GM18868 (cell line): Measurements from ENCODE around the gene MAP2K6.

Experiments
- ATAC-seq: cut with Tn5 transposase; IDR thresholded peaks from one replicate; pipeline ENCODE4 v1.9.1; 2021; ENCODE audit warnings: mild to moderate bottlenecking, moderate library complexity; ENCODE audit not compliant: unreplicated experiment

MAP2K6 gene

GRCh38 chr17:69425978-69426377 lies 11.5 kb downstream of the MAP2K6 start:
- no peak for ATAC-seq

DNA sequence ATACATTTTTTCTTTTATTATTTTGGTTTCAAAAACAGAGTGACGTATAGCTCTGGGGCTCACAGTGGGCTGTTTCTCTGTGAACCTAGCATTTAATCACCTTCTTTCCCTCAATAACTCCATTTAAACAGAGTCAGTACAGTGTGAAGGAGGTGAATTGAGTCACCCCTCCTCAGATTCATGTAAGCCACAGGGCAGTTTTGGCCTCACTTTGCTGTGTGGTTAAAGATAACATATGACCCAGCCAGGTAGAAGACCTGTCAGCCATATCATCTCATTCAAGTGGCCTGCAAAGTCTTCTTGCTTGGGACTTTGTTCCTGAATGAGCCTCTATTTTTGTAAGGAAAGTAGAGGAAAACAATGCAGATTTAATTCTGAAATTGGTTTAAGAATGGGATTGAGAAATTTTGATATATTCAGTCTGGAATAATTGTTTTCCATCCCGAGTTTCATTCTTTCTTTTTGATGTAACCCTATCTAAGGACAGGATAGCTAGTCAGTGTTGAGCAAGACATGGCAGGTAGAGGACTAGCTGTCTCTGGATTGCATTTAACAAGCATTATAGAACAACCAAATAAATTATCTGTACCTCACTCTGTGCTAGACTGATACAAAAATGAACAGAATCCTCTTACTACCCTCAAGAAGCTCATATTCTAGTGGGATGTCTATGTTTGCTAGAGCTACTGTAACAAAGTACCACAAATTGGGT lies 13.1 kb downstream of the MAP2K6 start:
- ATAC-seq = peak; percentile 43

DNA sequence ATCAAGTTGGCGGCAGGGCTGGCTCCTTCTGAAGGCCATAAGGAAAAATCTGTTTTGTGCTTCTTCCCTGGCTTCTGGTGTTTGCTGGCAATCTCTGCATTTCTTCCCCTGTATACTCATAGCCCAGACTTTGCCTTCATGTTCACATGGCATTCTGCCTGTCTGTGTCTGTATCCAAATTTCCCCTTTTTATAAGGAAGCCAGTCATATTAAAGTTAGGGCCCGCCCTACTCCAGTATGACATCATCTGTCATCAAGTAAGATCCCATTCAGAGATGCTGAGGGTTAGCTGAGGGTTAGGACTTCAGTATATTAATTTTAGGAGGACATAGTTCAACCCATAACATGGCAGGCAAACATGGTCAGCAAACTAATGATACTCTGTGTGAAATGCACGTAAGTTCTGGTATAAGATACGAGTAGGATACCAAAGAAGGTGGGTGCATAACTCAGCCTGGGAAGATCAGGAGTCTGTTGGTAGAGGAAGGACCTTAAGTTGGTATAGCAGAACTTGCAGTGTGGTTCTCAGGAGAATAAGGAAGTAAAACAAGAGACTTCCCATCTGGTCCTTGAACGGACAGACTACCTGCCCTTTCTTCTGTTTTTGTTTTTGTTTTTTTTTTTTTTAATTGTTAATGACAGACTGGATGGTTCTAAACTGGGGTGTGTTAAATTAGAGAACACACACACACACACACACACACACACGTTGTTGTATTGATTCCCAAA lies 13.9 kb downstream of the MAP2K6 start:
- no peak for ATAC-seq

- ATAC-seq = peak; percentile 51
Observed at GRCh38 chr17:69430488-69430887, 16.0 kb downstream of the MAP2K6 start.

DNA sequence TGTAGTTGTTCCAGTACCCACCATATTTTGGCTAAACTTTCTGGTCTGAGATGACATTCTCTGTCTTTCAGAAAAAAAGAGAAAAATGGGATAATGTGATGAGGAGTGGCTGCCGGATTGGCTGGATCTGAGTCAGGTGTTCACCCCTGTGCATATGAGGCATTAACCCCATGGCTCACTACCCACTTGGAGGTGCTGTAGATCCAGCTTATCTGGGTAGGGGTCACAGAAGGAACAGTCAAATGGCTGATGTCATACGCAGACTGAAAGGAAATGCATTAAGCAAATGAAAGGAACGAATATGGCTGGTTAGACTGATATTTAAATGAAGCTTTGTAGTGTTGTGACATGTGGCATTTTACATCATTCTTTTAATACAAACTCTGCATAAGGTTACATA lies 17.3 kb downstream of the MAP2K6 start:
- no peak for ATAC-seq

- no peak for ATAC-seq
Observed at GRCh38 chr17:69433093-69433492, 18.6 kb downstream of the MAP2K6 start.

GRCh38 chr17:69434164-69434579 lies 19.7 kb downstream of the MAP2K6 start:
- ATAC-seq = no peak

- no peak for ATAC-seq
Observed at GRCh38 chr17:69435971-69436696, 21.6 kb downstream of the MAP2K6 start.

- no peak for ATAC-seq
Observed at GRCh38 chr17:69437475-69437874, 23.0 kb downstream of the MAP2K6 start.

DNA sequence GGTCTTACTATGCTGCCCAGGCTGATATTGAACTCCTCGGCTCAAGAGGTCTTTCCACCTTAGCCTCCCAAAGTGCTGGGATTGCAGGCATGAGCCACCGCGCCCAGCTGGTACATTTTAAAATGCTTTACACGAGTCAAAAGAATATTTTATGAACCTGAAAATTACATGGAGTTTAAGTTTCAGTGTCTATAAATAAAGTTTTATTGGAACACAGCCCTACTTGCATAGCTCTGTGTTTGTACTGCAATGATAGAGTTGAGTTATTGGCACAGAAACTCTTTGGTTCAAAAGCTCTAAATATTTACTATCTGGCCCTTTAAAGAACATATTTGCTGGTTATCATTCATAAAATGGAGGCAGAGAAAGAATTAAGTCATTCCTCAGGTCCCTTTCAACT lies 24.3 kb downstream of the MAP2K6 start:
- ATAC-seq = no peak

- no peak for ATAC-seq
Observed at GRCh38 chr17:69441179-69441578, 26.7 kb downstream of the MAP2K6 start.

DNA sequence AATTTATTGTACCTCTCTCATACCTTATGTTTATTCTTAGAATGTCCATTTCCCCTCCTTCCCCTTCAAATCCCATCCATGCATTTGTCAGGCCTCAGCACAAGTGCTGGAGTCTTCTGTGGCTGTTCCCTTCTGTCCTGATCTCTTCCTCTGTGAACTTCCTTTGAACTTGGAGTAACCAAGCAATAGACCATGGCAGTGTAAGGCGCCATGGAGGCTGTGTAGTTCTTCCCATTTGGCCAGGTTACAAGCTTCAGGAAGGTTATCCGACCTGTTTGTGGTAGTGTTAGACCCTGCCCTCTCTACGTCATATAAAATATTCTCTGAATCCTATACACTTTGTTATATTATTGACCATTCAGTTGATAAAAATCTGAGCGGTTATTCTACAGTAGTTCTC lies 28.6 kb downstream of the MAP2K6 start:
- ATAC-seq = no peak

DNA sequence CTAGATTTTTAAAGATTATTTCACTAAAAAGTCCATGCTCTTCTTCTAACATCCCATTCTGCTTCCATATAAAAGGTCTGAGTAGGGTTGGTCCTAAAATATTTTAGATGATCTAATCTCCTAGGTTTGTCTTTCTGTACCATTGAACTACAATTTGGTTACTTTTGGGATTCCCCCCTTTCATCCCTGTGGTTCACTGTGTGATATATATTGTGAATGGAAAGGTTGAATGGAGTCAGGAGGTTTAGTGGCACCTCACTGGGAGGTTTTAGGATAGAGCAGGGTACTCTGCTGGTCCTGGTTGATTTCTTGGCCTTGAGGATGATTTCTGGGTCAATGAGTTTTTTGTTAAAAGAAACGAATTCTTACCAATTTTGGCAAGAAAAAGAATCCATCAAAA lies 29.5 kb downstream of the MAP2K6 start:
- no peak for ATAC-seq

GRCh38 chr17:69445132-69445531 lies 30.6 kb downstream of the MAP2K6 start:
- ATAC-seq = no peak

DNA sequence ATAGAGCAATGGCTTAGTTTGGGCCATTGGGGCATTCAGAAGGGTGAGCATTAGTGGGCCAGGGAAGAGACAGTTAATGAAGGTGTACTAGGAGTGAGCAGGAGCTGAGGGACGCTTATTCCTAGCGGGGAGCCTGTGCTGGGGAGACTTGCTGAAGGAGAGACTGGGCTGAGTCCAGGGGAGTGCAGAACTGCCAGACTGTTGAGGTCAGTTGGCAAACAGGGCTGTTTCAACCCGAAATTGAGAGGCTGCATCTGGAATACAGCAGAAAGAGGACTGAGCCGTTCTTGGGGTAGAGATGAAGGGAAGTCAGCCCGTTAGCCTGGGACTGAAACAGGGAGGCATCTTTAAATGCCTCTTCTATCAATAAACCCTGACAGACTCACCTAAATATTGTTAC lies 33.2 kb downstream of the MAP2K6 start:
- no peak for ATAC-seq

DNA sequence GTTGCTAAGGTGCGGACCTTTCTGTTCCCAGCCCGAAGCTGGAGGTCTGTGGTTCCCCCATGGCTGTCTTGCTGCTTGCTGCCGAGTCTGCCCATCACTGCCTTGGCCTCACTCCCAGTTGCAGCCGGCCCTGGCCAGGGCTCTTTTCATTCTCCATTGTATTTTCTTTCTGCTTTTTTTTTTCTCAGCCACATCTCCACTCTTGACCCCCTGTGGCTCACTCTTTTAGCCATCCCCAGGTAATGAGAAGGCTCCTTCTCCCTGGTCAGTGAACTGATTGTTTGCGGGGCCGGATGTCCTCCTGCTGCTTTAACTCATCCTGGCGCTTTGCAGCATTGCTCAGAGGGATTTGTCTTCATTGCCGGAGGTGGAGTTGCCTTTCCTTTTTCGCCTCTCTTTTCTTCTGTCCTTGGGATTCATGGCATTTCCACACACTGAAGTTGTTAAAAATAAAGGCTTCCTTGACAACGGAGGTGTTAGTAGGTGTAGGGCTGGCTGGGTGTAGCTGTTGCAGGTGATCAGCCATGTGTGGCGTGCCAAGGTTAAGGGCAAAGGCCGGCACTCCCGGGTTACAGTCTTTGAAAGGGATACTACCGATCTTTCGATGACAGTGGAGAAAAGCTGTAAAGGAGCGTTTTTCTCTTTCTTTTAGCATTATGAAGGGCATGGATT lies 34.1 kb downstream of the MAP2K6 start:
- no peak for ATAC-seq

GRCh38 chr17:69450131-69450530 lies 35.6 kb downstream of the MAP2K6 start:
- no peak for ATAC-seq

- no peak for ATAC-seq
Observed at GRCh38 chr17:69450918-69451317, 36.4 kb downstream of the MAP2K6 start.

- peak; percentile 68 for ATAC-seq
Observed at GRCh38 chr17:69451416-69452394, 37.2 kb downstream of the MAP2K6 start.

DNA sequence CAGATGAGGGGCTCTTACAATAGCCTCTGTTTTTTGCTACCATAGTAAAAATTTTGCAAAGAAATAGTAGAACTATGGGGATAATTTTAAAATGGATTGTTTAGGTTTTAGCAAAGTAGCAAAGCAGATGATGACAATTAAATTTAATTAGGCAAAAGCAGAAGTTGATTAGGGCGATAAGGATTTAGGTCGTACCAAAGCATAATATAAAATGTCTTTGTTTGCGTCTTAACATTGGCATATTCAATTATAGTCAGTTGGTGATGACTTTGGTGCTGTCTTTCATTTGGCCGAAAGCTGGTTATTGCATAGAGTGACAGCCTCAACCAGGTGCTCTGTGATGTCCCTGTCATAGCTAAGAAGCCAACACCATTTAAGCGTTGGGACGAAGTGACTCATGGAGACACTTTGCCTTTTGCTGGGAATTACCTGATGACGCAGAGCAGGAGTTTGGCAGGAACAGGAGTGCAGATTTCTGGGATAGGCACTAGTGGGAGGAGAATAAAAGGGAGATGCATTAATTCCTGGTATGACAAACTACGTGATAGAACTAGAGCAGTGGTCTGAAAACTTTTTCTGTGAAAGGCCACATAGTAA lies 38.3 kb downstream of the MAP2K6 start:
- no peak for ATAC-seq
